ENCODE results near the gene OR5B12.
"Not testable (repeated sequence)": the region's sequence is repeated elsewhere in the genome, so short reads cannot be mapped to it uniquely, and the experiment has no call there.

OR5B12 gene

DNA sequence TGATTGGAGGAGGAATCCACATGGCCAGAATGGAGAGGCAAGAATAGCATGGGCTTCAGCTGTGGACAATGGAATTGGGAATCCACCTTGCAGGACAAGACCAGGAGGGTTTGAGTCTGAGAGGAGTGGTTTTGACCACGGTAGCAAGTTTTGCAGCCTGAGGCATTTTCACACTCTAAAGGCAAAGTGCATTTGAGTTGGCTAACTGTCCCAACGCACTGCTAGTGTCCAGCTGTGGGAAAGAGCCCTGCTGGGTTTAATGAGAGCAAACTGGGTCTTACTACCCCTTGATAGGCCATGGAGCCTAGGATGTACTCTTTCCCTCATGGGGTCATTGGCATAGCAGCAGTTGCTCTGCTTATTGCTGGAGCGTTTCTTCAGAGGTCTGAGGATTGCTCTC lies 14.0 kb downstream of the OR5B12 start, which contains the start of gene OR5B2:
Gene OR5B2, minus strand, starts transcription at position 101 of the 400 bp plus-strand sequence. CDS start 4,860 bp downstream, outside the sequence.
- no peak for FAIRE-seq

DNA sequence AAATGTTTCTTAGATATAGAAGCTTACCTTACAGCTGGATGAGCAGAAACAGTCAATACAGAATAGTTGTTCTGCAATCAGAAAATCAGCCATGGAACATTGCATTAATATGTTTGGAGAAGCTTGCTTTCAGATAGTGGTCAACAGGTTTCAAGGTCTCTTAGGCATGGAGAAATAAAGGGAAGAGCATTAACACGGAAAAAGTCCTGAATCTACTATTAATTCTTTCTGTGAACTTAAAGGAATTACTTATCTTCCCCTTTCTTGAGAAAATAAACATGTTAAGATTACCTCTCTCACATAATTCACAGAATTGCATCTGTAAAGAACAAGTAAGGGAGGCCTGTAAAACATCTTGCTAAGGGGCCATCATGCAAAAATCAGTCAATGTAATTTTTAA lies 35.3 kb downstream of the OR5B12 start, which contains the start of gene OR5B3:
Gene OR5B3, minus strand, starts transcription at position 101 of the 400 bp plus-strand sequence. CDS start 3,465 bp downstream, outside the sequence.
- FAIRE-seq (no peak), DNase-seq (ENCODE audit: insufficient read length, low spot score) (no peak)
- TF ChIP-seq, protein P1, sequence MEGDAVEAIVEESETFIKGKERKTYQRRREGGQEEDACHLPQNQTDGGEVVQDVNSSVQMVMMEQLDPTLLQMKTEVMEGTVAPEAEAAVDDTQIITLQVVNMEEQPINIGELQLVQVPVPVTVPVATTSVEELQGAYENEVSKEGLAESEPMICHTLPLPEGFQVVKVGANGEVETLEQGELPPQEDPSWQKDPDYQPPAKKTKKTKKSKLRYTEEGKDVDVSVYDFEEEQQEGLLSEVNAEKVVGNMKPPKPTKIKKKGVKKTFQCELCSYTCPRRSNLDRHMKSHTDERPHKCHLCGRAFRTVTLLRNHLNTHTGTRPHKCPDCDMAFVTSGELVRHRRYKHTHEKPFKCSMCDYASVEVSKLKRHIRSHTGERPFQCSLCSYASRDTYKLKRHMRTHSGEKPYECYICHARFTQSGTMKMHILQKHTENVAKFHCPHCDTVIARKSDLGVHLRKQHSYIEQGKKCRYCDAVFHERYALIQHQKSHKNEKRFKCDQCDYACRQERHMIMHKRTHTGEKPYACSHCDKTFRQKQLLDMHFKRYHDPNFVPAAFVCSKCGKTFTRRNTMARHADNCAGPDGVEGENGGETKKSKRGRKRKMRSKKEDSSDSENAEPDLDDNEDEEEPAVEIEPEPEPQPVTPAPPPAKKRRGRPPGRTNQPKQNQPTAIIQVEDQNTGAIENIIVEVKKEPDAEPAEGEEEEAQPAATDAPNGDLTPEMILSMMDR (IDR thresholded peaks at IDR 0.05; ENCODE audit: insufficient read depth, missing control alignments) = no peak

More for the DNA sequence above, 14.0 kb downstream of the OR5B12 start, which contains the start of gene OR5B2:
- TF ChIP-seq, protein P1 (IDR thresholded peaks at IDR 0.05; ENCODE audit: insufficient read depth, missing control alignments) = no peak
- DNase-seq (ENCODE audit: insufficient read length, low spot score) = no peak

DNA sequence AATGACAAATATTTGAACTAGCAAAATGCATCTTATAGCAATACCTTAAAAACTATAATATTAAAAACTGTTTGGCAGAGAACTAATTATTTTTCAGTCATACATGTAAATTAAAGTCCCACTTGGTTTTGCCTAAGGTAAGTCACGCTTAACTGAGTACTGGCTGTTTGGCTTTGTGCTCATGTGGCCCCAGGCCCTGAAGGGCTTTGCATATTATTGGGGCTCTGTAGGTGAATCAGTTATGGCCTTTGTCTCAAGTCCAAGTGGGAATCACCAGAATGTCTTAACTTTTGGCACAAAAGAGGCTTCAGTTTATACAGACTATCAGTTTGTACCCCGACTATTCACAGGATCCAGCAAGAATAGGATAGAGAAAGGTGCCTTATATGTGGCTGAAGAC lies 42.4 kb downstream of the OR5B12 start:
- DNase-seq (ENCODE audit: insufficient read length, low spot score); FAIRE-seq: not testable (repeated sequence)

DNA sequence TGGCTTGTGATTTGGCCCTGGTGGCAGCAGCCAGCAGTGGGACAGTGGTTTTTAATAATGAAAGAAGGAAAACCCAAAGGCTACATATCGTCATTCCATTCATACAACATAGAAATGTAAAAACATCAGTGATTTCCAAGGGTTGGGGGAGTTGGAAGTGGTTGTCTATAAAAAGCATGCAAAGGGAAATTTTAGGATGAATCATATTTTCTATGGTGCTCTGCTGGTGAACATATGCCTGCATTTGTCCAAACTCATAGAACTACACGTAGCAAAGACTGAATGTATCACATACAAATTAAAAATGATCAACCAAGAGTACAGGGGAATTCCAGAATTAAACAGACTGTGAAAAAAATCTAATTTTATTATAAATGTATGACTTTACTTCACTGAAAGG lies 46.5 kb downstream of the OR5B12 start:
- DNase-seq (ENCODE audit: insufficient read length, low spot score) (no peak), FAIRE-seq (no peak)
- TF ChIP-seq, protein P1 (IDR thresholded peaks at IDR 0.05; ENCODE audit: insufficient read depth, missing control alignments) = no peak

DNA sequence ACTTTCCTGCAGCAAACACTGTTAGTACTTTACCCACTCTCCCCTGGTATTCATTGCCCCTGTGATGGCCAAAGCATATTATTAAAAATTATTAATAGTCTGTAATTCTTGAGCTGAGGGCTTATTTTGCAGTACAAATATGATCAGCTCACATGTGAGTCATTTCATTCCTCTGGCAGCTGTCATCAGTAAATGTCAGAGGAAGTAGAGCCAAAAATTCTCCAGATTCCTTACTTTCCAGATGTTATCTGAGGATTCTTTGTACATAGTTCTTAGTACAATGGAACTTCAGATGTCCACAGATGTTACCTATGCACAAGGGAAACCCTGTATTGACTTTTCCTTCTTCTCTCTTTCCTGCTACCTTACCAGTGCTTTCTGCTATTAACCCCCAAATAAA lies 47.8 kb downstream of the OR5B12 start:
- DNase-seq (ENCODE audit: insufficient read length, low spot score) = no peak
- no peak for FAIRE-seq
- TF ChIP-seq, protein P1 (IDR thresholded peaks at IDR 0.05; ENCODE audit: insufficient read depth, missing control alignments) = no peak

DNA sequence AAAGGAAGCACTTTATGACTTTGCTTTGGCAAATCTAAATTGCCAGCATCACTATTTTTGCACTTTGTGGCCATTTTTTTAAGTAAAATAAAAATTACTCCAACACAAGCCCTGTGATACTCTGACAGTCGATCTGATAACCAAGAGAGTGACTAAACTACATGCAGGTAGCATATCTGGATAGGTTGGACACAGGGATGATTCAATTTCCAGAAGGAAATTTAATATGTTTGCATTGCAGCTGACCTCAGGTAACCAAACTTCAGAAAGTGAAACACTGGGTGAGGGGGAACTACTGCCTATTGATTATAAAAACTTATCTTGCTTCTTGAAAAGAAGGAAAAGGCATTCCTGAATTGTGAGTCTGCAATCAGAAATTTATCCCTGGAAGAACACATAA lies 49.3 kb downstream of the OR5B12 start:
- TF ChIP-seq, protein P1 (IDR thresholded peaks at IDR 0.05; ENCODE audit: insufficient read depth, missing control alignments) = no peak
- DNase-seq (ENCODE audit: insufficient read length, low spot score) = no peak
- no peak for FAIRE-seq

DNA sequence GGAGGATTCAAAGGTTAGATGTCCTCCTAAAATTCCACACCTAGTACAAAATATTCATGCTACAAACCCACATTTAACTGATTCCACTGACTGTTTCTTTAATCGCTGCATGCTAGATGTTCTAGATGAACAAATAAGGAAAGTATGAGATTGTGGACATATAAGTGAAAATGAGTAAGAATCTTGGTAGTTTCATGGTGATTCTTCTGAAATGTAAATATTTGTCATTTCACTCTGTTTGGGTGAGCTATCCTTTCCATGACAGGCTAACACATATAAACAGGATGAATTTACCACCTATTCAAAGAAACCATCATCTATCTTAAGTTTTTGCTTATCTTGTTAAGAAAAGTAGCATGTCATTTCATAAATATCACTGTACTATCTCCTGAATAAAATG lies 50.2 kb downstream of the OR5B12 start:
- FAIRE-seq (no peak), DNase-seq (ENCODE audit: insufficient read length, low spot score) (no peak)
- TF ChIP-seq, protein P1 (IDR thresholded peaks at IDR 0.05; ENCODE audit: insufficient read depth, missing control alignments) = no peak

Measured in D721Med (cell line).